Tibial artery (tissue), 4 donors: Measurements from ENCODE around the gene KSR1.
"Not testable (repeated sequence)": the region's sequence is repeated elsewhere in the genome, so short reads cannot be mapped to it uniquely, and the experiment has no call there.

Experiments used
- DNase-seq, 2 donors: peaks; one replicate each; pipeline ENCODE4 v3.0.0-alpha.2; 2019
- H3K27ac ChIP-seq, 2 donors: fragments of 200-600 bp; sonication (generic) in 1 of 2; 1 replicate in 1 of 2; 2 replicates in 1 of 2; pipeline ENCODE4 v1.5.1; 2018 to 2019; ENCODE audit warnings: mild to moderate bottlenecking in 1 of 2
- H3K27me3 ChIP-seq, 2 donors: fragments of 200-600 bp; sonication (generic) in 1 of 2; one replicate each; pipeline versions ENCODE4 v1.5.1 to v1.6.0; 2016 to 2019
- H3K36me3 ChIP-seq, 3 donors: fragments of 200-600 bp; sonication (generic) in 2 of 3; one replicate each; pipeline ENCODE4 v1.5.1; 2016 to 2019; ENCODE audit warnings: mild to moderate bottlenecking in 2 of 3
- H3K4me1 ChIP-seq, 4 donors: fragments of 200-600 bp; sonication (generic) in 2 of 4; 1 replicate in 3 of 4; 2 replicates in 1 of 4; pipeline ENCODE4 v1.5.1; 2016 to 2019
- H3K4me3 ChIP-seq, 2 donors: fragments of 200-600 bp; sonication (generic) in 1 of 2; 1 replicate in 1 of 2; 2 replicates in 1 of 2; pipeline ENCODE4 v1.5.1; 2018 to 2019; ENCODE audit warnings: mild to moderate bottlenecking in 2 of 2
- H3K9me3 ChIP-seq, 3 donors: fragments of 200-600 bp; sonication (generic) in 1 of 3; one replicate each; pipeline ENCODE4 v1.5.1; 2016 to 2019
- intact Hi-C: fragments of 100-400 bp; cut with DNase I; formaldehyde crosslinking; loops from one replicate; pipeline ENCODE4 v1.15.0; 2023; ENCODE audit warnings: low total_unique reads
- TF ChIP-seq, protein P1 (sequence below), 2 experiments: fragments of 200-600 bp in 1 of 2; fragments of 450-650 bp in 1 of 2; IDR thresholded peaks; one replicate each; pipeline ENCODE4 v1.5.1; 2017 to 2019; ENCODE audit warnings: antibody characterized with exemption in 2 of 2, mild to moderate bottlenecking in 1 of 2, moderate library complexity in 1 of 2

The KSR1 gene

GRCh38 chr17:27463235-27463677, 7.0 kb downstream of the KSR1 start:
- H3K27me3 ChIP-seq, result no peaks in the 10 kb centered on the region
- no peaks in the 10 kb centered on the region for H3K36me3 ChIP-seq
- no peak overlapping the region for H3K27ac ChIP-seq
- H3K4me1 ChIP-seq, result peaks cover 0 to 6% (median 4%) of the 10 kb centered on the region in 4 donors
- intact Hi-C loops, result no loop called here
- H3K4me3 ChIP-seq, result no peak overlapping the region
- TF ChIP-seq, protein P1, sequence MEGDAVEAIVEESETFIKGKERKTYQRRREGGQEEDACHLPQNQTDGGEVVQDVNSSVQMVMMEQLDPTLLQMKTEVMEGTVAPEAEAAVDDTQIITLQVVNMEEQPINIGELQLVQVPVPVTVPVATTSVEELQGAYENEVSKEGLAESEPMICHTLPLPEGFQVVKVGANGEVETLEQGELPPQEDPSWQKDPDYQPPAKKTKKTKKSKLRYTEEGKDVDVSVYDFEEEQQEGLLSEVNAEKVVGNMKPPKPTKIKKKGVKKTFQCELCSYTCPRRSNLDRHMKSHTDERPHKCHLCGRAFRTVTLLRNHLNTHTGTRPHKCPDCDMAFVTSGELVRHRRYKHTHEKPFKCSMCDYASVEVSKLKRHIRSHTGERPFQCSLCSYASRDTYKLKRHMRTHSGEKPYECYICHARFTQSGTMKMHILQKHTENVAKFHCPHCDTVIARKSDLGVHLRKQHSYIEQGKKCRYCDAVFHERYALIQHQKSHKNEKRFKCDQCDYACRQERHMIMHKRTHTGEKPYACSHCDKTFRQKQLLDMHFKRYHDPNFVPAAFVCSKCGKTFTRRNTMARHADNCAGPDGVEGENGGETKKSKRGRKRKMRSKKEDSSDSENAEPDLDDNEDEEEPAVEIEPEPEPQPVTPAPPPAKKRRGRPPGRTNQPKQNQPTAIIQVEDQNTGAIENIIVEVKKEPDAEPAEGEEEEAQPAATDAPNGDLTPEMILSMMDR (IDR thresholded peaks at IDR 0.05), result no peak
- DNase-seq, result no peak
- no peaks in the 10 kb centered on the region for H3K9me3 ChIP-seq

GRCh38 chr17:27464019-27464418, 7.8 kb downstream of the KSR1 start:
- H3K4me1 ChIP-seq, H3K4me3 ChIP-seq, H3K27me3 ChIP-seq, H3K27ac ChIP-seq, H3K36me3 ChIP-seq, DNase-seq, H3K9me3 ChIP-seq, intact Hi-C loops: not testable (repeated sequence)

GRCh38 chr17:27464431-27464830, 8.2 kb downstream of the KSR1 start:
- no peak for DNase-seq
- Histone ChIP-seq H3K27me3 (no peaks in the 10 kb centered on the region), H3K4me3 (no peak overlapping the region), H3K4me1 (peaks cover 0 to 4% (median 2%) of the 10 kb centered on the region in 4 donors), H3K36me3 (no peaks in the 10 kb centered on the region), H3K27ac (no peak overlapping the region), H3K9me3 (no peaks in the 10 kb centered on the region)
- intact Hi-C loops, result no loop called here
- TF ChIP-seq, protein P1 (IDR thresholded peaks at IDR 0.05), result no peak

- DNase-seq, H3K4me3 ChIP-seq, intact Hi-C loops, H3K36me3 ChIP-seq, H3K27ac ChIP-seq, H3K9me3 ChIP-seq, H3K27me3 ChIP-seq: not testable (repeated sequence)
- H3K4me1 ChIP-seq, result peaks cover 0 to 18% (median 2%) of the 10 kb centered on the region in 4 donors
Measured at GRCh38 chr17:27465875-27466274, 9.6 kb downstream of the KSR1 start.

- TF ChIP-seq, protein P1 (IDR thresholded peaks at IDR 0.05), result no peak
- intact Hi-C loops, result no loop called here
- DNase-seq, result no peak
- Histone ChIP-seq H3K27ac (no peak overlapping the region), H3K27me3 (no peaks in the 10 kb centered on the region), H3K4me1 (peaks cover 0 to 20% (median 3%) of the 10 kb centered on the region in 4 donors), H3K9me3 (no peaks in the 10 kb centered on the region), H3K36me3 (no peaks in the 10 kb centered on the region), H3K4me3 (no peak overlapping the region)
Measured at GRCh38 chr17:27466376-27466742, 10.1 kb downstream of the KSR1 start.

DNA sequence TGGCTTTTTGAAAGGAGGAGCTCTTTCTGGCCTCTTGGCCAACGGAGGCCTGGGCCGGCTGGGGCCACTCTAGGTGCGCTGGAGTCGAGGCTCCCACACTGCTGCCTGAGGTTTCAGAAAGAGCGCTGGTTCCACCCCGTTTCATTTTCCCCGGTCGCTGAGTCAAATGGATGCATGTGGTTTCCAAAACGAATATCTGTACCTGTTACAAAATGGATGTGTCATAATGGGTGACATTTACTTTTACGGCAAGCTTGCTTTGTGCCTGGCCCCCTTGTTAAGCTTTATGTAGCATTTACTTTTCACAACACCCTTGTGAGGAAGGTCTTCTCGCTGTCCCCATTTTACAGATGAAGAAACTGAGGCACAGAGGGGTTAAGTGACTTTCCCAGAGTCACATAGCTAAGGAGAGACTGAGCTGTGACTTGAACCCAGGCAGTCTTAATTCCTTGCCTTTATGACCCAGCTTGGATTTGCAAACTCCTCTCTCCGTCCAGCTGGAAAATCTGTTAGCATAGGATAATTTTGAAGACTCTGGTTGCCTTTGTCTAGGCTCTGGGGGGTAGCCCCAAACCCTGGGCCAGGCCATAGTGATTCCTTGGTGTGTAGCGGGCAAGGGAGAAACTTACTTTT, 10.6 kb downstream of the KSR1 start:
- H3K4me3 ChIP-seq, result no peak overlapping the region
- no peak for DNase-seq
- TF ChIP-seq, protein P1 (IDR thresholded peaks at IDR 0.05), result no peak
- H3K36me3 ChIP-seq, result no peaks in the 10 kb centered on the region
- H3K27me3 ChIP-seq, result no peaks in the 10 kb centered on the region
- no peak overlapping the region for H3K27ac ChIP-seq
- H3K4me1 ChIP-seq, result peaks cover 0 to 22% (median 5%) of the 10 kb centered on the region in 4 donors
- no peaks in the 10 kb centered on the region for H3K9me3 ChIP-seq
- intact Hi-C loops, result no loop called here

DNA sequence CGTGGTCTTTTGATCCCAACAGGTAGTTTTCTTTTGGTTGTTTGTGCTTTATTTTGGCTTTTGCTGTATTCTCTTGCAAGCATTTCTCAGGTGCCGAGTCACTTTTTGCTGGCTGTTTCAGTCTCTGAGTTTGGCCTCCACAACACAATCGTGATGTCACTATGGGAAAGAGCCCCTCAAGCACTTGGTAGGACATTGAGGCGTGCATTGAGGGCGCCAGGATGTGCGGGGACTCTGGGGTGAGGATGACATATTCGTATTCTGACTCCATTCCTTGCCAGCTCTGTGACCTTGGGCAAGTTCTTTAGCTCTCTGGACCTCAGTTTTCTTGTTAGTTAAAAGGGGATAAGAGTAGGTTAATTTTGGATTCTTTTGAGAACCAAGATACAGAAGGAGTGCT, 13.0 kb downstream of the KSR1 start:
- TF ChIP-seq, protein P1 (IDR thresholded peaks at IDR 0.05), result no peak
- DNase-seq, result no peak
- H3K36me3 ChIP-seq, result no peaks in the 10 kb centered on the region
- intact Hi-C loops, result no loop called here
- no peak overlapping the region for H3K27ac ChIP-seq
- H3K4me1 ChIP-seq, result peaks cover 0 to 28% (median 8%) of the 10 kb centered on the region in 4 donors
- H3K4me3 ChIP-seq, result no peak overlapping the region
- no peaks in the 10 kb centered on the region for H3K27me3 ChIP-seq
- no peaks in the 10 kb centered on the region for H3K9me3 ChIP-seq
